Duodenal mucosa (tissue), 2 donors: ENCODE data around the gene PCDHB12.
"Not testable (repeated sequence)": the region's sequence is repeated elsewhere in the genome, so short reads cannot be mapped to it uniquely, and the experiment has no call there.

Experiments used
- H3K27ac ChIP-seq: one replicate; pipeline ENCODE4 v1.7.0; 2013; ENCODE audit warnings: low read depth, low read length
- H3K27me3 ChIP-seq, 2 donors: one replicate each; pipeline ENCODE4 v1.7.0; 2013; ENCODE audit warnings: low read length in 2 of 2, control low read depth in 1 of 2; ENCODE audit not compliant: insufficient read depth in 2 of 2, control insufficient read depth in 1 of 2
- H3K36me3 ChIP-seq, 2 donors: one replicate each; pipeline ENCODE4 v1.7.0; 2013; ENCODE audit warnings: low read length in 2 of 2, control low read depth in 1 of 2; ENCODE audit not compliant: insufficient read depth in 2 of 2, control insufficient read depth in 1 of 2
- H3K4me1 ChIP-seq, 2 donors: one replicate each; pipeline ENCODE4 v1.7.0; 2013; ENCODE audit warnings: low read length in 2 of 2, control low read depth in 1 of 2; ENCODE audit not compliant: insufficient read depth in 2 of 2, control insufficient read depth in 1 of 2
- H3K4me3 ChIP-seq, 2 donors: one replicate each; pipeline ENCODE4 v1.7.0; 2013; ENCODE audit warnings: low read length in 2 of 2, low read depth in 1 of 2
- H3K9ac ChIP-seq, 2 donors: one replicate each; pipeline ENCODE4 v1.7.0; 2013; ENCODE audit warnings: low read length in 2 of 2, low read depth in 1 of 2
- H3K9me3 ChIP-seq, 2 donors: one replicate each; pipeline ENCODE4 v1.7.0; 2013; ENCODE audit warnings: low read length in 2 of 2, control low read depth in 1 of 2; ENCODE audit not compliant: control insufficient read depth in 1 of 2

Gene PCDHB12

GRCh38 chr5:141201646-141202045 lies 6.9 kb upstream of the PCDHB12 start:
- H3K27me3 ChIP-seq = not testable (repeated sequence)

GRCh38 chr5:141210281-141210680 lies 1.8 kb downstream of the PCDHB12 start:
- H3K9ac ChIP-seq, H3K36me3 ChIP-seq, H3K27ac ChIP-seq, H3K27me3 ChIP-seq, H3K4me3 ChIP-seq, H3K4me1 ChIP-seq: not testable (repeated sequence)
- peaks cover 4 to 13% of the 10 kb centered on the region in 2 donors for H3K9me3 ChIP-seq

More at GRCh38 chr5:141201646-141202045, 6.9 kb upstream of the PCDHB12 start:
- not testable (repeated sequence) for H3K4me3 ChIP-seq, H3K9ac ChIP-seq, H3K4me1 ChIP-seq, H3K27ac ChIP-seq, H3K36me3 ChIP-seq
- H3K9me3 ChIP-seq = peaks cover 5 to 24% of the 10 kb centered on the region in 2 donors

GRCh38 chr5:141210849-141211248 lies 2.3 kb downstream of the PCDHB12 start:
- not testable (repeated sequence) for H3K27ac ChIP-seq, H3K36me3 ChIP-seq, H3K4me3 ChIP-seq, H3K4me1 ChIP-seq, H3K27me3 ChIP-seq, H3K9ac ChIP-seq
- peaks cover 4 to 15% of the 10 kb centered on the region in 2 donors for H3K9me3 ChIP-seq

GRCh38 chr5:141213656-141214339 lies 5.3 kb downstream of the PCDHB12 start, which contains the start of gene PCDHB13:
Gene PCDHB13, plus strand, starts transcription at chr5:141213919. Its CDS starts 205 bp downstream, at chr5:141214124.
- not testable (repeated sequence) for H3K27me3 ChIP-seq, H3K36me3 ChIP-seq, H3K4me3 ChIP-seq, H3K9ac ChIP-seq, H3K27ac ChIP-seq, H3K4me1 ChIP-seq
- H3K9me3 ChIP-seq = peaks cover 9 to 23% of the 10 kb centered on the region in 2 donors

GRCh38 chr5:141214583-141214982 lies 6.1 kb downstream of the PCDHB12 start:
- not testable (repeated sequence) for H3K4me1 ChIP-seq, H3K27ac ChIP-seq, H3K4me3 ChIP-seq, H3K27me3 ChIP-seq, H3K9ac ChIP-seq, H3K36me3 ChIP-seq
- peaks cover 6 to 23% of the 10 kb centered on the region in 2 donors for H3K9me3 ChIP-seq

GRCh38 chr5:141215504-141215903 lies 7.0 kb downstream of the PCDHB12 start:
- H3K27me3 ChIP-seq, H3K36me3 ChIP-seq, H3K4me1 ChIP-seq, H3K9ac ChIP-seq, H3K4me3 ChIP-seq, H3K27ac ChIP-seq: not testable (repeated sequence)
- peaks cover 8 to 17% of the 10 kb centered on the region in 2 donors for H3K9me3 ChIP-seq

GRCh38 chr5:141216035-141216434 lies 7.5 kb downstream of the PCDHB12 start:
- H3K9ac ChIP-seq, H3K36me3 ChIP-seq, H3K27ac ChIP-seq, H3K4me1 ChIP-seq, H3K4me3 ChIP-seq, H3K27me3 ChIP-seq: not testable (repeated sequence)
- peaks cover 8 to 17% of the 10 kb centered on the region in 2 donors for H3K9me3 ChIP-seq

- no peaks in the 10 kb centered on the region for H3K4me1 ChIP-seq
- H3K9ac ChIP-seq = no peak within 1 kb of the TSS
- peak within 1 kb of the TSS; percentile 14 to 15 for H3K4me3 ChIP-seq
- peaks cover 8% of the 10 kb centered on the region in 2 donors for H3K9me3 ChIP-seq
- no peaks in the 10 kb centered on the region for H3K27me3 ChIP-seq
- no peak within 1 kb of the TSS for H3K27ac ChIP-seq
- H3K36me3 ChIP-seq = no peaks in the 10 kb centered on the region
Observed at GRCh38 chr5:141223112-141223783, 14.7 kb downstream of the PCDHB12 start, which contains the start of gene PCDHB14. Gene PCDHB14, plus strand, starts transcription at chr5:141223343. Its CDS starts 163 bp downstream, at chr5:141223506.

GRCh38 chr5:141224844-141225243 lies 16.3 kb downstream of the PCDHB12 start:
- H3K27me3 ChIP-seq, H3K9ac ChIP-seq, H3K4me3 ChIP-seq, H3K4me1 ChIP-seq, H3K27ac ChIP-seq, H3K36me3 ChIP-seq: not testable (repeated sequence)
- H3K9me3 ChIP-seq = peaks cover 10 to 11% of the 10 kb centered on the region in 2 donors

GRCh38 chr5:141225421-141225820 lies 16.9 kb downstream of the PCDHB12 start:
- peaks cover 10 to 12% of the 10 kb centered on the region in 2 donors for H3K9me3 ChIP-seq
- H3K36me3 ChIP-seq, H3K4me1 ChIP-seq, H3K27ac ChIP-seq, H3K4me3 ChIP-seq, H3K27me3 ChIP-seq, H3K9ac ChIP-seq: not testable (repeated sequence)
